GM13976 (cell line): ENCODE results near the gene CEP170.
"Not testable (repeated sequence)": the region's sequence is repeated elsewhere in the genome, so short reads cannot be mapped to it uniquely, and the experiment has no call there.

Experiments used
- DNase-seq: peaks from one replicate; pipeline ENCODE4 v3.0.0; 2012; ENCODE audit warnings: low spot score
- CTCF ChIP-seq: IDR thresholded peaks from 2 replicates; pipeline ENCODE4 v1.5.1; 2012; ENCODE audit warnings: borderline replicate concordance, mild to moderate bottlenecking; ENCODE audit not compliant: insufficient read depth; ENCODE audit errors: extremely low read depth, missing control alignments, control extremely low read depth
- in situ Hi-C: fragments of 300-500 bp; cut with MboI; formaldehyde crosslinking; loops from one replicate; pipeline ENCODE4 v1.12.0; 2022; ENCODE audit warnings: low sequenced_read_pairs, mixed read lengths, inconsistent platforms; ENCODE audit not compliant: unreplicated experiment

The CEP170 gene

GRCh38 chr1:243230914-243231313, 24.2 kb downstream of the CEP170 start:
- in situ Hi-C loops, result no loop called here
- DNase-seq, result no peak
- TF ChIP-seq CTCF, result no peak

- TF ChIP-seq CTCF, result no peak
- no peak for DNase-seq
- in situ Hi-C loops, result no loop called here
Observed at GRCh38 chr1:243229526-243229925, 25.6 kb downstream of the CEP170 start.

GRCh38 chr1:243227622-243228021, 27.5 kb downstream of the CEP170 start:
- in situ Hi-C loops, result no loop called here
- TF ChIP-seq CTCF, result no peak
- no peak for DNase-seq

- in situ Hi-C loops, result no loop called here
- no peak for DNase-seq
- TF ChIP-seq CTCF, result no peak
Observed at GRCh38 chr1:243218059-243218458, 37.0 kb downstream of the CEP170 start.

- TF ChIP-seq CTCF, result no peak
- no peak for DNase-seq
- in situ Hi-C loops, result no loop called here
Observed at GRCh38 chr1:243217349-243217748, 37.7 kb downstream of the CEP170 start.

GRCh38 chr1:243216741-243217140, 38.3 kb downstream of the CEP170 start:
- in situ Hi-C loops, result no loop called here
- TF ChIP-seq CTCF, result no peak
- DNase-seq, result no peak

- in situ Hi-C loops, DNase-seq: not testable (repeated sequence)
Observed at GRCh38 chr1:243215276-243215875, 39.7 kb downstream of the CEP170 start.
